GM12891 (cell line): ENCODE measurements around the gene ZNF668.

ENCODE experiments used
- DNase-seq: peaks from one replicate; pipeline ENCODE4 v3.0.0; 2011; ENCODE audit warnings: low spot score; ENCODE audit not compliant: insufficient read length
- FAIRE-seq: peaks from 2 replicates; lab custom pipeline; 2011; peaks lifted over from hg19 to GRCh38; lab: Jason Lieb, UNC
- PAX5 ChIP-seq: IDR thresholded peaks from 2 replicates; pipeline ENCODE4 v1.6.1; 2011; ENCODE audit warnings: low read length, moderate library complexity, mild to moderate bottlenecking; ENCODE audit not compliant: insufficient read depth, severe bottlenecking
- POLR2A ChIP-seq: IDR thresholded peaks from 2 replicates; pipeline ENCODE4 v1.6.1; 2011; ENCODE audit warnings: low read depth, low read length, control low read depth
- POLR2AphosphoS5 ChIP-seq: IDR thresholded peaks from 2 replicates; pipeline ENCODE4 v1.6.1; 2011; ENCODE audit warnings: low read depth, low read length, control low read depth
- POU2F2 ChIP-seq: IDR thresholded peaks from 2 replicates; pipeline ENCODE4 v1.6.1; 2011; ENCODE audit warnings: low read depth, mild to moderate bottlenecking, control low read depth, low read length, moderate library complexity
- SPI1 ChIP-seq: IDR thresholded peaks from 2 replicates; pipeline ENCODE4 v1.6.1; 2011; ENCODE audit warnings: low read depth, low read length, control low read depth
- TAF1 ChIP-seq: IDR thresholded peaks from 2 replicates; pipeline ENCODE4 v1.6.1; 2011; ENCODE audit warnings: low read depth, low read length, control low read depth

The ZNF668 gene

GRCh38 chr16:31072540-31073141 is 1.4 kb downstream of the ZNF668 start:
- peak; percentile 62 for FAIRE-seq
- DNase-seq: no peak
- no peak for TF ChIP-seq SPI1
- peak; percentile 37; the same call in 1 of the 2 replicates for TF ChIP-seq POLR2AphosphoS5

DNA sequence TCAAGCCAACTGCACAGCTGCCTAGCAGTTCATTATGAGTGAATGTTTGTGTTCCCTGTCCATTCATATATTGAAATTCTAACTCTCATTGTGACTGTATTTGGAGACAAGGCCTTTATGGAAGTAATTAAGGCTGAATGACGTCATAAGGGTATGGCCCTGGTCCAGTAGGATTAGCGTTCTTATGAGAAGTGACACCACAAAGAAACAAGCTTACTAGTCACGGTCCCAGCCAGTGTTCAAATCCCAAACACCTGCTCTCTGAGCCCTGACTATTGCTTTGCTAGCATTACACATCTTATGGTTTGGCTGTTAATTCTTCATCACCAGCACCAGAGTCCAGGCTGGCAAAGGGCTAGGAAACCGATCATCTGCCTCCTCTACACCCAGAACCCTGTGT is 2.2 kb downstream of the ZNF668 start:
- no peak for TF ChIP-seq POLR2A
- no peak for TF ChIP-seq POLR2AphosphoS5
- no peak for TF ChIP-seq PAX5
- no peak for TF ChIP-seq SPI1
- TF ChIP-seq POU2F2: no peak
- TF ChIP-seq TAF1: no peak
- no peak for DNase-seq
- FAIRE-seq: no peak

GRCh38 chr16:31067342-31067741 is 6.7 kb downstream of the ZNF668 start:
- DNase-seq (no peak), FAIRE-seq (no peak)
- TF ChIP-seq POLR2AphosphoS5 (no peak), POU2F2 (no peak), PAX5 (no peak), TAF1 (no peak), SPI1 (no peak), POLR2A (no peak)

DNA sequence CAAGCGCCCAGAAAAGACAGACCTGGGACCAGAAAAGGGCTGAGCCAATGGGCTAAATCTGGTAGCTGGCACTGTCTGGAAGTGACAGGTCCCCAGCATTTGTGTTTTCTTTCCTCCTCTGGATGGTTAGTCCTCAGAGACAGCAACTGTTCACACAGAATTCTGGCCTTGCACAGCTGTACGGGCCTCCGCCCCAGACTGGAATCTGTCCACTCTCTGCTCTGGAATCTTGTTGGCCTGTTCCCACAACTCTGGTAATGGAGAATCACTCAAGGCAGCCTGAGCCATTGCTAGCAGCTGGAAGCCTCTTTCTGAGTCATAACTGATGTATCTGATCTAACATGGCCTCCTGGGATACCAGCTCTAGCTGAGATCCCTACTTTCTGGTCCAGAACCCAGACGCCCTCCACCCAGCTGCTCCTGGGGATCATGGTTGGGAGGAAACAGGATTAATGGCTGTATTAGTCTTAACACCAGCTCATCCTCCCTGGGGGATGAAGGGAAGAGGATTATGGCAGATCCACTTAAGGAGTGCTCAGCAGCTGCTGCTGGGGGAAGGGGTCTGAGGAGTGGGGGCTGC is 9.1 kb downstream of the ZNF668 start:
- DNase-seq (no peak), FAIRE-seq (no peak)

GRCh38 chr16:31063843-31064611 is 10.0 kb downstream of the ZNF668 start:
- DNase-seq: no peak
- TF ChIP-seq PAX5 (no peak), SPI1 (no peak), POLR2AphosphoS5 (no peak), POU2F2 (no peak), POLR2A (no peak), TAF1 (no peak)
- no peak for FAIRE-seq

More for the DNA sequence above, 9.1 kb downstream of the ZNF668 start:
- no peak for TF ChIP-seq POLR2AphosphoS5
- TF ChIP-seq POLR2A: no peak
- no peak for TF ChIP-seq POU2F2
- no peak for TF ChIP-seq SPI1
- TF ChIP-seq TAF1: no peak
- TF ChIP-seq PAX5: no peak

DNA sequence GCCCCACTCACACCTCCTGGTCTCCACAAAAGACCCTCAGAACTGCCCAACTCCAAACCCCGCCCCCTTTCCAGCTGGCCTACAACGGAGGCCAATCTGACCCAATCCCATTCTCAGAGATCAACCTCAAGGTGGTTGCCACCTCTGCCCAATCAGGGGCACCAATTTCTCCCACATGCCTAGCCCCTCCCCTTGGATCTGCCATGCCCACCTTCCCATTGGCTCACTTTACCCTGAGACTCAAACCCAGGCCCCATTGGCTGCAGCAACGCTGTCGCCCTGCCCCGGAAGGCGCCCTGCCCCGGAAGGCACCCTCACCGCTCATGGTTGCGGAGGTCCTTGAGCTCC is 10.6 kb downstream of the ZNF668 start:
- no peak for TF ChIP-seq POLR2A
- no peak for TF ChIP-seq PAX5
- no peak for TF ChIP-seq TAF1
- no peak for TF ChIP-seq POU2F2
- TF ChIP-seq POLR2AphosphoS5: no peak
- TF ChIP-seq SPI1: no peak
- FAIRE-seq (no peak), DNase-seq (no peak)

- DNase-seq (no peak), FAIRE-seq (no peak)
Measured at GRCh38 chr16:31061813-31062440, 12.1 kb downstream of the ZNF668 start.

GRCh38 chr16:31061126-31061812 is 12.8 kb downstream of the ZNF668 start:
- no peak for TF ChIP-seq POU2F2
- no peak for TF ChIP-seq TAF1
- TF ChIP-seq SPI1: no peak
- no peak for TF ChIP-seq POLR2AphosphoS5
- no peak for TF ChIP-seq POLR2A
- TF ChIP-seq PAX5: no peak
- DNase-seq: no peak
- FAIRE-seq: no peak

More at GRCh38 chr16:31061813-31062440, 12.1 kb downstream of the ZNF668 start:
- TF ChIP-seq POLR2AphosphoS5 (no peak), SPI1 (no peak), POU2F2 (no peak), TAF1 (no peak), PAX5 (no peak), POLR2A (no peak)
